Measurements from ENCODE around the gene ZNF443. TPM values are rescaled to one million over a fixed set of nuclear protein-coding genes. Genes with fewer than 3 reads are reported as not detected.
"Not testable (repeated sequence)": the region's sequence is repeated elsewhere in the genome, so short reads cannot be mapped to it uniquely, and the experiment has no call there.

The ZNF443 gene
- 1 to 10 TPM; 4.3 to 4.8 TPM for total RNA-seq

DNA sequence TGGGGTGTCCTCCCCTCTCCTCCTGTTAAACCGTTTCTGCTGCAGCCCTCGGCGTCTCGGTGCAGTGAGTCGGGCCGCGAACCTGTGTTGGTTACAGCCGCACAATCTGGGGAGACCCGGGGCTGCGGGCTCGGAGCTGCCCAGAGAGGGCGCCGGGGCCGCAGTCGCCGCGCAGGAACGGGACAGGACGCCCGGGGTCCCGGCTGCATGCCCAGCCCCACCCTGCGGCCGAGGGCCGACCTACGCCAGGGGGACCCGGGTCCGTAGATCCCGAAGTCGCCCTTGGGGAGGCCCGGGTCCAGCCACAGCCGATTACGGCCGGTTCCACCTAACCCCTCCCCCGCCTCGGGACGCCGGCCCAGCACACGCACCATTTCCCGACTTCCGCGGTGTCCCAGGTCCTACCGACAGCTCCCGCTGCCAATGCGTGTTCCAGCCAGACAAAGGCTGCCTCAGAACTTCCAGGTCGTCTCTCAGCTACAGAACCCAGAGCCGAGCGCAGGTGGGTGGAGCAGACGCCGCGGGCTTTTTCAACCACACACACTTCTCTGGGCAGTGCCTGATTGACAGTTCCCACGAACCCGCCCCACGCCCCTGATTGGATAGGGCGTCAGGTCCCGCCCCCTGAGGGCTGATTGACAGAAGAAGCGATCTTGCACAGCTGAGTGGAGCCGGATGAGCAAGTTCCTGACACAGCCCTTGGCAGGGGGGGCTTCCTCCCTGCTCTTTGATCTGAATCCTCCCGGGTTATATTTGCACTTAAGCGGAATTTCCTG lies at the start of gene ZNF443:
ZNF443 (minus strand) TSS at position 481 of the 776 bp plus-strand sequence; CDS start at position 374, 107 bp downstream.
- Mint-ChIP-seq H3K36me3 (ENCODE audit: insufficient read depth in 2 of 2) (peaks cover 16 to 34% of the 10 kb centered on the region in 2 donors), H3K27me3 (ENCODE audit: low read depth) (no peaks in the 10 kb centered on the region), H3K4me3 (peak within 1 kb of the TSS; percentile 100), H3K4me1 (ENCODE audit: low read depth) (peaks cover 8% of the 10 kb centered on the region), H3K9me3 (peaks cover 4 to 10% of the 10 kb centered on the region in 2 donors), H3K27ac (peak within 1 kb of the TSS; percentile 94)
- ATAC-seq (replicated peaks in 1 of 2) (peak; percentile 98 to 100), DNase-seq (peak; percentile 98 to 99)

DNA sequence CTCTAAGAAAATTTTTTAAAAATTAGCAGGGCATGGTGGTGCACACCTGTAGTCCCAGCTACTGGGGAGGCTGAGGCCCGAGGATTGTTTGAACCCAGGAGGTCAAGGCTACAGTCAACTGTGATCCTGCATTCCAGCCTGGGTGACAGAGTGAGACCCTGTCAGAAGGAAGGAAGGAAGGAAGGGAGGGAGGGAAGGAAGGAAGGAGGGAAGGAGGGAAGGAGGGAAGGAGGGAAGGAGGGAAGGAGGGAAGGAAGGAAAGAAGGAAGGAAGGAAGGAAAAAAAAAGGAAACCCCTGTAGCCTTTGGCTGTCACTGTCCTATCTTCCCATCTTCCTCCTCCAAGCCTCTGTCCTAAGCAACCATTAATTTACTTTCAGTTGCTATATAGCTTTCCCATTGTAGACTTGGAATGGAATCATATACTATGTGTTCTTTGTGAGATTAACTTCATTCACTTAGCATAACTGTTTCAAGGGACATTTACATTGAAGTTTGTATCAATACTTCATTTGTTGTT lies 45.5 kb upstream of the ZNF443 start:
- H3K27ac Mint-ChIP-seq; H3K27me3 Mint-ChIP-seq (ENCODE audit: low read depth); DNase-seq; H3K36me3 Mint-ChIP-seq (ENCODE audit: insufficient read depth in 2 of 2); H3K4me3 Mint-ChIP-seq; H3K9me3 Mint-ChIP-seq; ATAC-seq (replicated peaks in 1 of 2): not testable (repeated sequence)
- H3K4me1 Mint-ChIP-seq (ENCODE audit: low read depth) = peaks cover 38% of the 10 kb centered on the region

DNA sequence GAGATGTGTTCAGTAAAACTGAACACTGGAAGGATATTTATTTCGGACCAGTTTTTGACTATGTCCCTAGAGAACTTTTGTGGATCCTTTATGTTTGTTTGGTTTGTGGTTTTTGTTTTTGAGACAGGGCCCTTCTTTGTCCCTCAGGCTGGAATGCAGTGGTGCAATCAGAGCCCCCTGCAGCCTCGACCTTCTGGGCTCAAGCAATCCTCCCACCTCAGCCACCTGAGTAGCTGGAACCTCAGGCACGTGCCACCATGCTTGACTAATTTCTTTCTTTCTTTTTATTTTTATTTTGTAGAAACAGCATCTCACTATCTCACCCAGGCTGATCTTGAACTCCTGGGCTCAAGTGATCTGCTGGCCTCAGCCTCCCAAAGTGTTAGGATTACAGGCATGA lies 44.8 kb upstream of the ZNF443 start:
- H3K36me3 Mint-ChIP-seq (ENCODE audit: insufficient read depth in 2 of 2) = peaks cover 0 to 2% of the 10 kb centered on the region in 2 donors

DNA sequence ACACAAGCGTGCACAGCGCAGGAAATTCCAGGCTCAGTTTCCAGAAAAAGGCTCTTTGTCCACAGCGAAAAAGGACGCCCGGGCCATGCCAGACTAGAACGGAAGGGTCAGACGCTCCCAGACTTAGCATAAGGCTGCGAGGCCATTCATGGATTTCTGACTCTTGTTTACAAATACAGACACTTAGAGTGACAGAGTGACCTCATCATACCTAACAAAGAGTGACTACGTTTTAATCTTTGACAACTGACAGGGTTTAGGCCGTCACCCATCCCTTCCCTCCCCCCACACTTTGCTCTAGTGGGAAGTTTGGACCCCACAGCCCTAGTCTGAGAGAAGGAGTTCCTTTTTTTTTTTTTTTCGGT lies 44.2 kb upstream of the ZNF443 start:
- no peaks in the 10 kb centered on the region for H3K9me3 Mint-ChIP-seq
- peak; percentile 20 for ATAC-seq (replicated peaks in 1 of 2)
- H3K36me3 Mint-ChIP-seq (ENCODE audit: insufficient read depth in 2 of 2) = peaks cover 0 to 2% of the 10 kb centered on the region in 2 donors
- H3K27me3 Mint-ChIP-seq (ENCODE audit: low read depth) = no peaks in the 10 kb centered on the region
- DNase-seq = no peak
- peaks cover 38% of the 10 kb centered on the region for H3K4me1 Mint-ChIP-seq (ENCODE audit: low read depth)
- H3K27ac Mint-ChIP-seq = no peak overlapping the region
- H3K4me3 Mint-ChIP-seq = peak overlapping the region; percentile 95 to 98

More for the DNA sequence above, 44.8 kb upstream of the ZNF443 start:
- no peak overlapping the region for H3K27ac Mint-ChIP-seq
- DNase-seq (no peak), ATAC-seq (replicated peaks in 1 of 2) (no peak)
- no peaks in the 10 kb centered on the region for H3K9me3 Mint-ChIP-seq
- peak overlapping the region; percentile 95 to 98 for H3K4me3 Mint-ChIP-seq
- peaks cover 38% of the 10 kb centered on the region for H3K4me1 Mint-ChIP-seq (ENCODE audit: low read depth)
- H3K27me3 Mint-ChIP-seq (ENCODE audit: low read depth) = no peaks in the 10 kb centered on the region

DNA sequence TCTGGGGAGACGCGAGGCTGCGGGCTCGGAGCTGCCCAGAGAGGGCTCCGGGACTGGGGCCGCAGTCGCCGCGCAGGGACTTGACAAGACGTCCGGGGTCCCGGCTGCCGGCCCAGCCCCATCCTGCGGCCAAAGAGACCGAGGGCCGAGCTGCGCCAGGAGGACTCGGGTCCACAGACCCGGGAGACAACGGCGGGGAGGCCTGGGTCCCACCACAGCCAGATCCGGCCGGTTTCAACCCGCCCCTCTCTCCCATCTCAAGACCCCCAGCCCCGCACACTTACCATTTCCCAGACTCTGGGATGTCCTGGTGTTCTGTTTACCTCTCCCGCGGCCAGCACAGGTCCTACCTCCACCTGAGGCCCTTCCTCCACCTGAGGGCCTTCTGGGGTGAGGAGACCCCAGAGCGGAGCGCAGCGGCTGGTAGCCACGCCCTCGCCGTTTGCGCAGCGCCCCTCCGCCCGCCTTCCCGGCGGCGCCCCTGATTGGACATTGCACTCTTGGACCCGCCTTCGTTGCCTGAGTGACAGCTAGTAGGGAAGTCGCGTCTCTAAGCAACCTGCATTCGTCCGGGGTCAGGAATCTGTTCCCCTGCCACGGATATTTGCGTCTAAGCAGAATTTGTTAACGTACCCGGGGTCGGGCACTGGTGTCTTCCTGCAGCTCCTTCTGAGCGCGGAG lies 43.7 kb upstream of the ZNF443 start, which contains the start of gene ZNF709:
ZNF709 (minus strand) TSS at position 446 of the 681 bp plus-strand sequence; CDS start at position 287, 159 bp downstream.
- peak within 1 kb of the TSS; percentile 95 to 98 for H3K4me3 Mint-ChIP-seq
- H3K36me3 Mint-ChIP-seq (ENCODE audit: insufficient read depth in 2 of 2) = peaks cover 0 to 2% of the 10 kb centered on the region in 2 donors
- DNase-seq (peak; percentile 89 to 91), ATAC-seq (replicated peaks in 1 of 2) (peak; percentile 99)
- no peaks in the 10 kb centered on the region for H3K27me3 Mint-ChIP-seq (ENCODE audit: low read depth)
- H3K9me3 Mint-ChIP-seq = no peaks in the 10 kb centered on the region
- H3K27ac Mint-ChIP-seq = peak within 1 kb of the TSS; percentile 85
- peaks cover 38% of the 10 kb centered on the region for H3K4me1 Mint-ChIP-seq (ENCODE audit: low read depth)

DNA sequence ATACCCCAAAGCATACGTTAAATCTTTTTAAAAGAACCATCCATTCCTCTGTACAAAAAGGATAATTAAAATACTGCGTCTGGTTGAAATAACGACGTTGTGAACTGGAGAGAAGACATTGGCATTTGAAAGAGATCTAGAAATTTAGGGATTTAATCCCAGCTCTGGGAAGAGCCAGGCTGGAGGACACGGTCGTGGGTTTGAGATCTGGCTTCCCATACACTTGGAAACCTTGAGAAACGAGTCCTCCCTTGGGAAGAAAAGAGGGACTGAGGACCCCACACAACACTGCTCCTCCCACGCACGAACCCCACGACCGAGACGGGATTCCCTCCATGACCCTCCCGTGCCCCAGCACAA lies 43.2 kb upstream of the ZNF443 start:
- DNase-seq = no peak
- H3K4me3 Mint-ChIP-seq = peak overlapping the region; percentile 95 to 98
- no peak for ATAC-seq (replicated peaks in 1 of 2)
- peak overlapping the region; percentile 85 for H3K27ac Mint-ChIP-seq
- no peaks in the 10 kb centered on the region for H3K9me3 Mint-ChIP-seq
- no peaks in the 10 kb centered on the region for H3K27me3 Mint-ChIP-seq (ENCODE audit: low read depth)
- H3K36me3 Mint-ChIP-seq (ENCODE audit: insufficient read depth in 2 of 2) = peaks cover 0 to 2% of the 10 kb centered on the region in 2 donors
- peaks cover 39% of the 10 kb centered on the region for H3K4me1 Mint-ChIP-seq (ENCODE audit: low read depth)

DNA sequence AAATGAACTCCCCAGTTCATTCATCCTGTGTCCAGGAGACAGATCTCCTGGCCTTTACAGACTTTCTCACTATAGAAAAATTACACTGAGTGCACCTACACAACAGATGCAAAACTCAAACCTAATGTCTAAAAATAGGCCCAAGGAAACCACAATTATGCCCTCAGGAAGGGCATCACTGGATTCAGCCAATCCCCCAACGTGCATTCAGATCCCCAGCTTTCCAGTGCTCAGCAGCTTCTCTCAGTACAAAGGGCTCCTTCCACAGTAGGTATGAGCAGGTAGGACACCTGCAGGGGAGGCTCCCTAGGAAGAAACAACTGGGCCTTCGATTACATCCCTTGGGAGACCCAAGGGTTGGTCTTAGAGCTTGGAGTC lies 41.7 kb upstream of the ZNF443 start:
- no peaks in the 10 kb centered on the region for H3K9me3 Mint-ChIP-seq
- no peak overlapping the region for H3K27ac Mint-ChIP-seq
- peaks cover 0 to 2% of the 10 kb centered on the region in 2 donors for H3K36me3 Mint-ChIP-seq (ENCODE audit: insufficient read depth in 2 of 2)

DNA sequence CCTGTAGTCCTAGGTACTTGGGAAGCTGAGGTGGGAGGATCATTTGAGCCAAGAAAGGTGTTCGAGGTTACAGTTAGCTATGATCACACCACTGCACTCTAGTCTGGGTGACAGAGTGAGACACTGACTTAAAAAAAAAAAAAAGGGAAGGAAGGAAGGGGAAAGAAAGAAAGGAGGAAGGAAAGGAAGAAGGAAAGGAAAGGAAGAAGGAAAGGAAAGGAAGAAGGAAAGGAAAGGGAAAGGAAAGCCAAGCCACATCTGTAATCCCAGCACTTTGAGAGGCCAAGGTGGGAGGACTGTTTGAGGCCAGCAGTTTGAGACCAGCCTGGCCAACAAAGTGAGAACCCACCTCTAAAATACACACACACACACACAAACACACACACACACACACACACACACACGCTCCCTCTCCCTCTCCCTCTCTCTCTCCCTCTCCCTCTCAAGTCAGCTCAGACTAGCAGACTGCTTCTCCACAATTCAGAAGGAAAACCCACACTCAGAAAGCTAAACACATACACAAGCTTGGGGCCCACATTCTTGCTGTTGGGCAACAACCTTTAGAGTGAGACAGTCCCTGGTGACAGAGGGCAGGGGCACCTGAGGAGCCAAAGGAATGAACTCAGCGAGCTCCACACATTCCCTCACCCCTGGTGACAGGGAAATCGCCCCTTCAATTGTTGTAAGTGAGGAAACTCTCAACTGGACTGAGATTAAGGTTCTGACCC lies 41.1 kb upstream of the ZNF443 start:
- DNase-seq (no peak), ATAC-seq (replicated peaks in 1 of 2) (no peak)
- no peaks in the 10 kb centered on the region for H3K27me3 Mint-ChIP-seq (ENCODE audit: low read depth)
- H3K36me3 Mint-ChIP-seq (ENCODE audit: insufficient read depth in 2 of 2) = peaks cover 0 to 2% of the 10 kb centered on the region in 2 donors
- H3K27ac Mint-ChIP-seq = peak overlapping the region; percentile 88
- H3K4me3 Mint-ChIP-seq = peak overlapping the region in 1 of 2 donors; percentile 41
- peaks cover 51% of the 10 kb centered on the region for H3K4me1 Mint-ChIP-seq (ENCODE audit: low read depth)
- no peaks in the 10 kb centered on the region for H3K9me3 Mint-ChIP-seq

More for the DNA sequence above, 41.7 kb upstream of the ZNF443 start:
- ATAC-seq (replicated peaks in 1 of 2) = no peak
- Mint-ChIP-seq H3K4me3 (peak overlapping the region; percentile 29 to 31), H3K4me1 (ENCODE audit: low read depth) (peaks cover 51% of the 10 kb centered on the region), H3K27me3 (ENCODE audit: low read depth) (no peaks in the 10 kb centered on the region)
- DNase-seq = no peak

DNA sequence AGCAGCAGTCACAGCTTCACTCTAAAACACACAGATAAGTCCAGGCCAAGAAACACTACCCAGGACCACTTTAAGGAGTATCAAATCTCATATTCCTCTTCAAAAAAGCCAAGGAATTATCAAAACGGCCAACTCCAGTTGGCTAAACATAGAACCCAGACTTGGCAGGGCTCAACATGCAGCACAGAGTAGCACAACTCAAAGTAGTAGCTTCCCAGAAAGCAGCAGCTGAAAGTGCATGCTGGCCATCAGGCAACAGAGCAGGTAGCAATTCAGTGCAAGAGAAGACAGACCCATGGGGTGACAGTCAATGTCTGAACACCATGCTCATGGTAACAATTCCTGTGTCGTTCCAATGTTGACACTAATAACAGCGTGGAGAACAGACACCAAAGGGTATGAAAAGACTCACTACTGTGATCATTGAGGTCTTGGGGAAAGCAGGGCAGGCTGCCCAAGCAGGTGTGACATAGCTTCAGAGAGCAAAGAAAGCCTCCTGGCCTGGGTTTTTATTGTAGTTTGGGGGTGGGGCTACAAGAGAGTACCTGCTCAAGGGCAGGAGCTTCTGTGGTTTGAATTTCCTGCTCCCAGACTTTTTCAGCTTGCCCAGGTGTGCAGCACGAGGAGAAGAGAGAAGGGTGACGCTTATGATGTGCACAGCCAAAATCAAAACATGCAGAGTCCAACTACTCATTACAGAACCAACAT lies 37.6 kb upstream of the ZNF443 start:
- Mint-ChIP-seq H3K9me3 (peaks cover 0 to 1% of the 10 kb centered on the region in 2 donors), H3K4me3 (no peak overlapping the region), H3K27me3 (ENCODE audit: low read depth) (no peaks in the 10 kb centered on the region), H3K36me3 (ENCODE audit: insufficient read depth in 2 of 2) (peaks cover 0 to 2% of the 10 kb centered on the region in 2 donors), H3K27ac (no peak overlapping the region), H3K4me1 (ENCODE audit: low read depth) (peaks cover 32% of the 10 kb centered on the region)
- no peak for ATAC-seq (replicated peaks in 1 of 2)
- DNase-seq = no peak

DNA sequence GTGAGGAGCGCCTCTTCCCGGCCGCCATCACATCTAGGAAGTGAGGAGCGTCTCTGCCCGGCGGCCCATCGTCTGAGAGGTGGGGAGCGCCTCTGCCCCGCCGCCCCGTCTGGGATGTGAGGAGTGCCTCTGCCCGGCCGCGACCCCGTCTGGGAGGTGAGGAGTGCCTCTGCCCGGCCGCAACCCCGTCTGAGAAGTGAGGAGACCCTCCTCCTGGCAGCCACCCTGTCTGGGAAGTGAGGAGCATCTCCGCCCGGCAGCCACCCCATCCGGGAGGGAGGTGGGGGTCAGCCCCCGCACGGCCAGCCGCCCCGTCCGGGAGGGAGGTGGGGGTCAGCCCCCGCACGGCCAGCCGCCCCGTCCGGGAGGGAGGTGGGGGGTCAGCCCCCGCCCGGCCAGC lies 26.8 kb upstream of the ZNF443 start:
- not testable (repeated sequence) for H3K4me1 Mint-ChIP-seq (ENCODE audit: low read depth); H3K27me3 Mint-ChIP-seq (ENCODE audit: low read depth); H3K4me3 Mint-ChIP-seq; DNase-seq; ATAC-seq (replicated peaks in 1 of 2); H3K27ac Mint-ChIP-seq
- peaks cover 35 to 50% of the 10 kb centered on the region in 2 donors for H3K36me3 Mint-ChIP-seq (ENCODE audit: insufficient read depth in 2 of 2)
- peaks cover 7 to 24% of the 10 kb centered on the region in 2 donors for H3K9me3 Mint-ChIP-seq

DNA sequence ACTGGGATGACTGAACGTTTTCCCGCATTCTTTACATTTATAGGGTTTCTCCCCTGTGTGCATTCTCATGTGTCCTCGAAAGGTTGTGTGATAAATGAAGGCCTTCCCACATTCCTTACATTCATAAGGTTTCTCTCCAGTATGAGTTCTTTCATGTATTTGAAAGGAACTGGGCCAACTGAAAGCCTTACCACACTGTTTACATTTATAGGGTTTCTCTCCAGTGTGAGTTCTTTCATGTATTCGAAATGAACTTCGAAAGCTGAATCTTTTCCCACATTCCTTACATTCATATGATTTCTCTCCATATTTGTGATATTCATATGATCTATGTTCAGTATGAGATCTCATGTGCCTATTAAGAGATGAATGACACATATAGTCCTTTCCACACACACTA lies 24.4 kb upstream of the ZNF443 start:
- H3K4me3 Mint-ChIP-seq = no peak overlapping the region
- H3K9me3 Mint-ChIP-seq = peaks cover 7 to 25% of the 10 kb centered on the region in 2 donors
- no peak overlapping the region for H3K27ac Mint-ChIP-seq
- H3K27me3 Mint-ChIP-seq (ENCODE audit: low read depth) = no peaks in the 10 kb centered on the region
- DNase-seq = no peak
- no peak for ATAC-seq (replicated peaks in 1 of 2)
- H3K36me3 Mint-ChIP-seq (ENCODE audit: insufficient read depth in 2 of 2) = peaks cover 39 to 53% of the 10 kb centered on the region in 2 donors
- no peaks in the 10 kb centered on the region for H3K4me1 Mint-ChIP-seq (ENCODE audit: low read depth)

DNA sequence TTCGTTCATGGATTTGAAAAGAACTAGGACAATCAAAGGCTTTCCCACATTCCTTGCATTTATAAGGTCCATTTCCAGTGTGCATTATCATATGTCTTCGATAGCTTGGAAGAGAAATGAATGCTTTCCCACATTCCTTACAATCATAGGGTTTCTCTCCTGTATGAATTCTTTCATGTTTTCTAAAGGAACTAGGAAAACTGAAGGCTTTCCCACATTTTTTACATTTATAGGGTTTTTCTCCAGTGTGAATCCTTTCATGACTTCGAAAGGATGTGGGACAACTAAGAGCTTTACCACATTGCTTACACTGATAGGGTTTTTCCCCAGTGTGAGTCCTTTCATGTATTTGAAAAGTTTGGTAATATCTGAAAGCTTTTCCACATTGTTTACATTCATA lies 23.9 kb upstream of the ZNF443 start:
- Mint-ChIP-seq H3K9me3 (peaks cover 7 to 20% of the 10 kb centered on the region in 2 donors), H3K4me3 (no peak overlapping the region), H3K27ac (no peak overlapping the region), H3K4me1 (ENCODE audit: low read depth) (no peaks in the 10 kb centered on the region), H3K36me3 (ENCODE audit: insufficient read depth in 2 of 2) (peaks cover 36 to 49% of the 10 kb centered on the region in 2 donors), H3K27me3 (ENCODE audit: low read depth) (no peaks in the 10 kb centered on the region)
- DNase-seq (no peak), ATAC-seq (replicated peaks in 1 of 2) (no peak)
